LNCaP clone FGC (cell line): ENCODE measurements around the gene CRABP2.

Experiments used
- DNase-seq: peaks from one replicate; pipeline ENCODE4 v3.0.0-alpha.2; 2011; ENCODE audit warnings: low read depth
- H3K4me3 ChIP-seq: 2 replicates; pipeline ENCODE4 v1.5.1; 2011; ENCODE audit warnings: mild to moderate bottlenecking, low read depth, low read length, control low read depth
- TF ChIP-seq, protein P1 (sequence below): IDR thresholded peaks from 2 replicates; pipeline ENCODE4 v1.5.1; 2012; ENCODE audit warnings: mild to moderate bottlenecking; ENCODE audit not compliant: control insufficient read depth, insufficient read depth; ENCODE audit errors: extremely low read depth

The CRABP2 gene

DNA sequence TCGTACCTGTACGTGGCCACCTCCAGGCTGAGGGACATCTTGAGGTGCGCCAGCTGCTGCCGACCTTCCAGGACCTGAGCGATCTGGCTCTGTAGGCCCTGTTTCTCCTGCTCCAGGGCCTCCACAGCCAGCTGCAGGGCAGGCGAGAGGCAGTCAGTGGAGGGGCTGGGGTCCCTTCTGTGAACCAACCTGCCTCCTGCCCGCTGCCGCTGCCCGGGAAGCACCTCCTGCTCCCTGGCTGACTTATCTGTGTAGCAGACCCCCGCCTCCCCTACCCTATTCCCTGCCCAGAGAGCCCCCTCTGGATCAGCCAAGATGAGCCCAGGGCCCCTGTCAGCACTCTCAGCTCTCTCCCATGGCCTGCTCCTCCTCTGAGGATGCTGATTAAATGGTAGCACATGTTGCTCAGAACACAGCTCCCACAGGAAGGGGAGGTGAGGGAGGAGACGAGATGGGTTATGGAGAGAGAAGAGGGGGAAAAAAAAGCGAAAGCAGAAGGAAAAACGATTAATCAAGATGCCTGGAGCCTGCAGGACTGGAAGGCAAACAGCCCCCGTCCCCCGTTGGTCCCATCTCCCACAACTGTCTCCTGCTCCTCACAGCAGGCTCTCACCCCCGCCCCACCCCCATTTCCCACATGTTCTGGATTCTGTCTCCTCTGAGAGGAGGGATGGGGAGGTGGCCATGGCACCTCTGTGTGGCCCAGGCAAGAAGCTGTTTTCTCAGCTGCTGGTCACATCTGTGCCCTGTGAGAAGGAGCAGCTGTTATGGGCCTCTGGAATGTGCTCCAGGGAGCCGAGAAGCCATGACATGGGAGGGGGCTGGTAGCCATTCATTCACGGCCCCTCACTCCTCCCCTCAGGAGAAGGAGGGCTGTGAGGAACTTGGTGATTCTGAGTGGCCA is 29.9 kb downstream of the CRABP2 start:
- no peak overlapping the region for H3K4me3 ChIP-seq

DNA sequence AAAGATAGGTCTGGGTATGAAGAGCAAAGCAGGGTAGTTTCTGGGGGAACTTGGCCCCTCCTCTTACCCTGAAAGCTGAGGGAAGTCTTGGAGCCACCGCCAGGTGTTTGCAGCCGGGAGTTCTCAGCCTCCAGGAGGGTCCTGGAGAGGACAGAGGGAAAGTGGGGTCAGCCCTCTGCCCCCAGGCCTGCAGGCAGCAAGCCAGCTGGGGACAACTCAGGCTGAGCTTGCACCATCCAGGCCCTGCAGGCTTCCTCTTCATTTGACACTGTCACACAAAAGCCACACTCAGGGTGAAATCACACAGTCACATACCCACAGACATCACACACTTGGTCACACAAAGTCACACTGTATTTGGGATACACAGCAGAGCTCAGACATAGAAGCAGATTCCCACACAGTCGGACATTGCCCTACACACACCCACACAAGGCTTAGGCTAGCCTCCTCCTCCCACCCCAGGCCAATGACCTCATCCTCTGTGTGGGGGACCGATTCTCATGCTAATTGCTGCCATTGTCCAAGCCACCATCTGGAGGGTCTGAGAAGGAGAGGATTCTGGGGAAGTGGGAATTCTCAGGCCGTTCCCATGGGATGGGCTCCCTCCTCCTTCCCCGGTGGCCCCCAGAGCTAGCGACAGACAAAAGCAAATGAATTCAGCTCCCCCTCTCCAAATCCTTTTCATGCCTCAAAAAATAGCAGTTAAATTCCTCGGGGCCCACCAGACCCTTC is 31.8 kb downstream of the CRABP2 start:
- TF ChIP-seq, protein P1, sequence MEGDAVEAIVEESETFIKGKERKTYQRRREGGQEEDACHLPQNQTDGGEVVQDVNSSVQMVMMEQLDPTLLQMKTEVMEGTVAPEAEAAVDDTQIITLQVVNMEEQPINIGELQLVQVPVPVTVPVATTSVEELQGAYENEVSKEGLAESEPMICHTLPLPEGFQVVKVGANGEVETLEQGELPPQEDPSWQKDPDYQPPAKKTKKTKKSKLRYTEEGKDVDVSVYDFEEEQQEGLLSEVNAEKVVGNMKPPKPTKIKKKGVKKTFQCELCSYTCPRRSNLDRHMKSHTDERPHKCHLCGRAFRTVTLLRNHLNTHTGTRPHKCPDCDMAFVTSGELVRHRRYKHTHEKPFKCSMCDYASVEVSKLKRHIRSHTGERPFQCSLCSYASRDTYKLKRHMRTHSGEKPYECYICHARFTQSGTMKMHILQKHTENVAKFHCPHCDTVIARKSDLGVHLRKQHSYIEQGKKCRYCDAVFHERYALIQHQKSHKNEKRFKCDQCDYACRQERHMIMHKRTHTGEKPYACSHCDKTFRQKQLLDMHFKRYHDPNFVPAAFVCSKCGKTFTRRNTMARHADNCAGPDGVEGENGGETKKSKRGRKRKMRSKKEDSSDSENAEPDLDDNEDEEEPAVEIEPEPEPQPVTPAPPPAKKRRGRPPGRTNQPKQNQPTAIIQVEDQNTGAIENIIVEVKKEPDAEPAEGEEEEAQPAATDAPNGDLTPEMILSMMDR = no peak
- DNase-seq = no peak
- no peak overlapping the region for H3K4me3 ChIP-seq

More for the DNA sequence above, 29.9 kb downstream of the CRABP2 start:
- DNase-seq = no peak
- TF ChIP-seq, protein P1 = no peak

DNA sequence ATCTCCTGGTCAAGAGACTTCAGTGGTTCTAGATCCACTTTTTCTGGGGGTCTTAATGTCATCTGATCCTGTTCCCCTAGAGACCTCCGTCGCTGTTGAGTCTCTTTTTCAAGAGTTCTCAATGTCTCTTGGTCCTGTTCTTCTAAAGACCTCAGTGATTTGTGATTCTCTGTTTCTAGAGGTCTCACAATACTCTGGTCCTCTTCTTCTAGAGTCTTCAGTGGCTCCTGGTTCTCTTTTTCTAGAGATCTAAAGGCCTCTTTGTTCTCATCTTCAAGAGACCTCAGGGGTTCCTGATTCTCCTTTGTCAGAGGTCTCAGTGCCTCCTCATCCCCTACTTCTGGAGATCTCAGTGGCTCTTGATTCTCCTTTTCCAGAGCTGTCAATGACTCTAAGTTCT is 33.6 kb downstream of the CRABP2 start:
- TF ChIP-seq, protein P1 = no peak
- no peak for DNase-seq
- no peak overlapping the region for H3K4me3 ChIP-seq

- TF ChIP-seq, protein P1 = no peak
- no peak overlapping the region for H3K4me3 ChIP-seq
- no peak for DNase-seq
Observed at GRCh38 chr1:156670791-156671190, 34.6 kb downstream of the CRABP2 start.

DNA sequence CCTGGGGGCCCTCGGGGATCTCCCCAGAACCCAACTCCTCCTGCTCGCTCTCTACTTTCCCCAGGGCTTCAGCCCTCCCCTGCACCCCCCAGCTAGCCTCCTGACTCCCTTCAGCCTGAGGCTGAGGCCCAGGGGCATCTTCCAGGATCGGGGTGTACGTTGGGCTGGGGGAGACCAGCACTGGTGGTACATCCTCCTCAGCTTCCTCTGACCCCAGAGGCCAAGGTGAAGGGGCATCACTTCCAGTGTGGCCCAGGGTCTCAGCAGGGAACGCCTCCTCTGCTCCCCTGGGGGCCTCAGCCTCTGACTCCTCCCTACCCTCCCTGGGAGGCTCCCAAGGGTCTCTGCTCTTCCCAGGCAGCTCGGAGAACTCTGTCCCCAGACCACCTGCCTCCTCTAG is 35.0 kb downstream of the CRABP2 start:
- DNase-seq = no peak
- no peak overlapping the region for H3K4me3 ChIP-seq
- TF ChIP-seq, protein P1 = no peak

GRCh38 chr1:156669794-156670193 is 35.6 kb downstream of the CRABP2 start:
- no peak for DNase-seq
- no peak overlapping the region for H3K4me3 ChIP-seq
- TF ChIP-seq, protein P1 = no peak
